Measurements from ENCODE around the gene TOM1. TPM values are rescaled to one million over a fixed set of nuclear protein-coding genes. Genes with fewer than 3 reads are reported as not detected.

TOM1 gene
- total and polyA plus RNA-seq, 3 donors from 2014 or later = 65.7 to 68.0 (median 66.2) TPM

DNA sequence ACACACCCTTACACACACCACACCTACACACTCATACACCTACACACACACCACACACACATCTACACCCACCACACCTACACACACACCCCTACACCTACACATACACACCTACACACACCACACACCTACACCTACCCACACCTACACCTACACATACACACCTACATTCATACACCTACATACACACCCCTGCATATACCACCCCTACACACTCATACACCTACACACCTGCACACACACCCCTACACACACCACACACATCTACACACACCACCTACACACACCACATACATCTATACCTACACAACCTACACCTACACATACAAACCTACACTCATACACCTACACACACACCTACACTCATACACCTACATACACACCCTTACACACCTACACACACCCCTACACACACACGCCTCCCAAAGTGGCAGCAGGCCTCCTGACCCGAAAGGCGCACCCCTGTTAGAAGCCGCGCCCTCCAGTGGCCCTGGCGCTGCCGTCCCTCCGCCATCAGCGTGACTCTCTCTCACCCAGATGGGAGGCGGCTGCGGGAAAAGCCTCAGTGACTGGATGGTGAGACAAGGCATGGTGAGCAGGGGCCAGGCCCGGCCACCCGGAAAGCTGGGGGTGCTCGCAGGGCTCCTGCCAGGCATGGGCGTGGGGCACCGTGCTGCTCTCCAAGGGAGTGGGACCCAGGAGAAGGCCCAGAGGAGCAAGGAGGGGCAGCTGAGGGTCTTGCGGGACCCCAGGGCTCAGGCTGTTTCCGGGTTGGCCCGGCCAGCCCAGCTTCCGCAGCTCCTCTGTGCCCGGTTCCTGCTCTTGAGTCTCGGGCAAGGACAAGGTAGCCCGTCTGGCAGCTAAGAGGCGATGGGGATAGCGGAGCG, 44.2 kb downstream of the TOM1 start:
- Histone ChIP-seq H3K4me1 (no peaks in the 10 kb centered on the region), H3K36me3 (ENCODE audit: low read depth, missing control alignments) (no peaks in the 10 kb centered on the region), H3K9me3 (no peaks in the 10 kb centered on the region), H3K27ac (no peak overlapping the region), H3K27me3 (no peaks in the 10 kb centered on the region), H3K4me3 (no peak overlapping the region)
- DNase-seq = no peak
- no peak for TF ChIP-seq POLR2A (IDR thresholded peaks at IDR 0.05)
- TF ChIP-seq CTCF (IDR thresholded peaks at IDR 0.05) = no peak
- intact Hi-C loops (cut with DNase I; ENCODE audit: low total_unique reads) = no loop called here
- WGBS, 2 donors = 96% methylated on average over 18 to 26 of the region's 26 CpGs

DNA sequence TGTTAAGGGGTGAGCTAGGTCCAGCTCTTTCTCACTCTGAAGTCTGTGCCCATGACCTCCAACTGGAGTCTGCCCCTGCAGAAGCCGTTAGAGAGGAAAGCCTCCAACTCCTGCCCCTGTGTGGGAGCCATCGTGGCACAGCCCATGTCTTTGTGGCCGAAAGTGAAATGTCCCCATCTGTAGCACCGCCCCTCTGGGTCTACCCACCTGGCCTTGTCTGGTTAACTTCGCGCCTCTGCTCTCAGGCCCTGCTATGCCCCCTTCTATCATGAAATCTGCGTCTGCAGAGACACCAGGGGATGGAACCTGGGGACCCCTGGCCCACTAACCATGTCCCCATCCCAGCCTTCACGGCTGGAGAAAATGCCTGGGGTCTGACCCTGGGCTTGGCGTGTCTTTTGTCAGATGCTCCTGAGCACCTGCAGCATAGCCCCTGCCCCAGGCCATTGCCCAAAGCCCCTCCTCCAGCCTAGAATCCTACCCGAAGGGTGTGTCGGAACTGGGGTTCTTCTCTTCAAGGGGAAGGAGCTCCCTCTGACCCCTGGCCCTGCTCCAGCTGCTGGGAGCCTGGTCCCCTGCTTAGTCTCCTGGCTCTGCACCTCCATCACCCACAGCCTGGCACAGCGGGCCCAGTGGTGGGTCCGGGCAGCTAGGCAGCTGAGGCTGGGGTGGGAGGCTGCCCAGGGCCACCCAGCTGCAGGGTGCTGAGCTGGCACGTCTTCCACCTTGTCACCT, 45.4 kb downstream of the TOM1 start:
- H3K9me3 ChIP-seq = no peaks in the 10 kb centered on the region
- H3K27ac ChIP-seq = no peak overlapping the region
- intact Hi-C loops (cut with DNase I; ENCODE audit: low total_unique reads) = no loop called here
- no peaks in the 10 kb centered on the region for H3K36me3 ChIP-seq (ENCODE audit: low read depth, missing control alignments)
- no peak for DNase-seq
- H3K4me3 ChIP-seq = no peak overlapping the region
- TF ChIP-seq POLR2A (IDR thresholded peaks at IDR 0.05) (no peak), CTCF (IDR thresholded peaks at IDR 0.05) (no peak)
- H3K4me1 ChIP-seq = no peaks in the 10 kb centered on the region
- H3K27me3 ChIP-seq = no peaks in the 10 kb centered on the region
- 90 to 95% methylated on average over 9 to 14 of the region's 14 CpGs for WGBS, 2 donors

GRCh38 chr22:35345808-35346505, 46.3 kb downstream of the TOM1 start:
- Histone ChIP-seq H3K27ac (no peak overlapping the region), H3K27me3 (no peaks in the 10 kb centered on the region), H3K4me3 (no peak overlapping the region), H3K36me3 (ENCODE audit: low read depth, missing control alignments) (no peaks in the 10 kb centered on the region), H3K9me3 (no peaks in the 10 kb centered on the region), H3K4me1 (peaks cover 6% of the 10 kb centered on the region)
- no peak for TF ChIP-seq CTCF (IDR thresholded peaks at IDR 0.05)
- TF ChIP-seq POLR2A (IDR thresholded peaks at IDR 0.05) = no peak
- intact Hi-C loops (cut with DNase I; ENCODE audit: low total_unique reads) = no loop called here
- DNase-seq = no peak
- 93% methylated on average over 3 to 11 of the region's 11 CpGs for whole genome bisulfite sequencing, 2 donors

- H3K36me3 ChIP-seq (ENCODE audit: low read depth, missing control alignments) = no peaks in the 10 kb centered on the region
- DNase-seq = no peak
- no peaks in the 10 kb centered on the region for H3K9me3 ChIP-seq
- no peak overlapping the region for H3K27ac ChIP-seq
- no peak overlapping the region for H3K4me3 ChIP-seq
- 88 to 94% methylated on average over 5 to 19 of the region's 19 CpGs for WGBS, 2 donors
- intact Hi-C loops (cut with DNase I; ENCODE audit: low total_unique reads) = no loop called here
- peaks cover 6% of the 10 kb centered on the region for H3K4me1 ChIP-seq
- H3K27me3 ChIP-seq = no peaks in the 10 kb centered on the region
- TF ChIP-seq POLR2A (IDR thresholded peaks at IDR 0.05) = no peak
- no peak for TF ChIP-seq CTCF (IDR thresholded peaks at IDR 0.05)
These were observed 47.0 kb downstream of the TOM1 start for GRCh38 chr22:35346596-35347220.

All from testis (tissue), 3 donors.